Measurements from ENCODE around the gene MTHFSD.
A peak's percentile ranks its signal among the peaks of the same experiment; 100 is the strongest.

Gene MTHFSD

GRCh38 chr16:86521236-86522197, 33.5 kb downstream of the MTHFSD start:
- no peak overlapping the region for H3K4me3 ChIP-seq (ENCODE audit: low read length)
- no peak for DNase-seq (ENCODE audit: low read depth)
- TF ChIP-seq, protein P1, sequence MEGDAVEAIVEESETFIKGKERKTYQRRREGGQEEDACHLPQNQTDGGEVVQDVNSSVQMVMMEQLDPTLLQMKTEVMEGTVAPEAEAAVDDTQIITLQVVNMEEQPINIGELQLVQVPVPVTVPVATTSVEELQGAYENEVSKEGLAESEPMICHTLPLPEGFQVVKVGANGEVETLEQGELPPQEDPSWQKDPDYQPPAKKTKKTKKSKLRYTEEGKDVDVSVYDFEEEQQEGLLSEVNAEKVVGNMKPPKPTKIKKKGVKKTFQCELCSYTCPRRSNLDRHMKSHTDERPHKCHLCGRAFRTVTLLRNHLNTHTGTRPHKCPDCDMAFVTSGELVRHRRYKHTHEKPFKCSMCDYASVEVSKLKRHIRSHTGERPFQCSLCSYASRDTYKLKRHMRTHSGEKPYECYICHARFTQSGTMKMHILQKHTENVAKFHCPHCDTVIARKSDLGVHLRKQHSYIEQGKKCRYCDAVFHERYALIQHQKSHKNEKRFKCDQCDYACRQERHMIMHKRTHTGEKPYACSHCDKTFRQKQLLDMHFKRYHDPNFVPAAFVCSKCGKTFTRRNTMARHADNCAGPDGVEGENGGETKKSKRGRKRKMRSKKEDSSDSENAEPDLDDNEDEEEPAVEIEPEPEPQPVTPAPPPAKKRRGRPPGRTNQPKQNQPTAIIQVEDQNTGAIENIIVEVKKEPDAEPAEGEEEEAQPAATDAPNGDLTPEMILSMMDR (IDR thresholded peaks at IDR 0.05; ENCODE audit: insufficient read depth, low read depth, low read length, missing control alignments): no peak

GRCh38 chr16:86520317-86521210, 34.5 kb downstream of the MTHFSD start:
- TF ChIP-seq, protein P1 (IDR thresholded peaks at IDR 0.05; ENCODE audit: insufficient read depth, low read depth, low read length, missing control alignments): no peak
- no peak overlapping the region for H3K4me3 ChIP-seq (ENCODE audit: low read length)

GRCh38 chr16:86519649-86520316, 35.3 kb downstream of the MTHFSD start:
- no peak overlapping the region for H3K4me3 ChIP-seq (ENCODE audit: low read length)
- TF ChIP-seq, protein P1 (IDR thresholded peaks at IDR 0.05; ENCODE audit: insufficient read depth, low read depth, low read length, missing control alignments): peak; percentile 89
- DNase-seq (ENCODE audit: low read depth): peak; percentile 59

More at GRCh38 chr16:86520317-86521210, 34.5 kb downstream of the MTHFSD start:
- no peak for DNase-seq (ENCODE audit: low read depth)

GRCh38 chr16:86519007-86519648, 35.9 kb downstream of the MTHFSD start:
- TF ChIP-seq, protein P1 (IDR thresholded peaks at IDR 0.05; ENCODE audit: insufficient read depth, low read depth, low read length, missing control alignments): no peak
- DNase-seq (ENCODE audit: low read depth): no peak
- H3K4me3 ChIP-seq (ENCODE audit: low read length): no peak overlapping the region

DNA sequence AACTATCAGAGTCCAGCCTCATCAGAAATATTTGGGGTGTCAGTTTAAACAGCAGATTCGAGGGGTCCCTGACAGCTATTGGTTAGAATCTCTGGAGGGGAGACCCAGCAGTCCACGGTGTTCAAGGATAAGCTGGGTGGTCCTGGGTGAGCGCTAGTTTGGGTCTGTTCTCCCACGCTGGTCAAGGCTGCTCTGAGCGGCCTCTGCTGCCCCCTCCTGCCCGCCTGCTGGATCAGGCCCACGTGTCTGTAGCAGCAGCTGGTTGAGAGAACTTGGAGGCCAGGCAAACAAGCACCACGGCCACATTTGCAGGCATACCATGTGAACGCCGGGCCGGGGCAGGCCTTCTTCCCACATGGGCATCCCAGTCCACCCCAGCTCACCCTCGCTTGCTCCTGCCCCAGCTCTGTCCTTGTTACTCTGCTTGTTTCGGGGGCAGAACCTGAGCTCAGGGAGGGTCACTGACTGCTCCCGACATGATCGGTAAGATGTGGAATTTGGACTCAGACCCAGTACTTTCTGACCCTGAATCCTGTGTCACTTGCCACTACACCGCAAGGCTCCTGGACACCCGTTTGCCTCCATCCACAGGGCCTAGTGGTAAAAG, 37.3 kb downstream of the MTHFSD start:
- H3K4me3 ChIP-seq (ENCODE audit: low read length): no peak overlapping the region
- peak; percentile 52 for DNase-seq (ENCODE audit: low read depth)
- TF ChIP-seq, protein P1 (IDR thresholded peaks at IDR 0.05; ENCODE audit: insufficient read depth, low read depth, low read length, missing control alignments): peak; percentile 61

GRCh38 chr16:86517033-86517432, 38.0 kb downstream of the MTHFSD start:
- H3K4me3 ChIP-seq (ENCODE audit: low read length): no peak overlapping the region
- TF ChIP-seq, protein P1 (IDR thresholded peaks at IDR 0.05; ENCODE audit: insufficient read depth, low read depth, low read length, missing control alignments): no peak

More at GRCh38 chr16:86517033-86517432, 38.0 kb downstream of the MTHFSD start:
- DNase-seq (ENCODE audit: low read depth): no peak
